Omental fat pad (tissue), 4 donors: ENCODE measurements around the gene MTMR4. TPM values are rescaled to one million over a fixed set of nuclear protein-coding genes. Genes with fewer than 3 reads are reported as not detected.
"Not testable (repeated sequence)": the region's sequence is repeated elsewhere in the genome, so short reads cannot be mapped to it uniquely, and the experiment has no call there.

Experiments
- ATAC-seq: fragments of 150-250 bp; one replicate; pipeline ENCODE4 v1.9.1; 2016; ENCODE audit warnings: mild to moderate bottlenecking, moderate library complexity; ENCODE audit not compliant: low FRiP score
- DNase-seq: peaks from one replicate; pipeline ENCODE4 v3.0.0-alpha.2; 2019; ENCODE audit warnings: low spot score
- total RNA-seq, 4 donors: library from RNA; depleted of rRNA; stranded (reverse); fragments of >200 nt; gene quantifications; one replicate each; pipeline ENCODE4 v1.1.0, GENCODE V29; 2016
- TF ChIP-seq, protein P1 (sequence below), 3 donors: fragments of 450-650 bp; IDR thresholded peaks; one replicate each; pipeline ENCODE4 v1.5.1; 2016 to 2017; ENCODE audit warnings: antibody characterized with exemption in 3 of 3, mild to moderate bottlenecking in 3 of 3, moderate library complexity in 2 of 3

MTMR4 gene
- total RNA-seq, 4 donors from 2014 or later, result 24.3 to 40.1 (median 32.3) TPM

DNA sequence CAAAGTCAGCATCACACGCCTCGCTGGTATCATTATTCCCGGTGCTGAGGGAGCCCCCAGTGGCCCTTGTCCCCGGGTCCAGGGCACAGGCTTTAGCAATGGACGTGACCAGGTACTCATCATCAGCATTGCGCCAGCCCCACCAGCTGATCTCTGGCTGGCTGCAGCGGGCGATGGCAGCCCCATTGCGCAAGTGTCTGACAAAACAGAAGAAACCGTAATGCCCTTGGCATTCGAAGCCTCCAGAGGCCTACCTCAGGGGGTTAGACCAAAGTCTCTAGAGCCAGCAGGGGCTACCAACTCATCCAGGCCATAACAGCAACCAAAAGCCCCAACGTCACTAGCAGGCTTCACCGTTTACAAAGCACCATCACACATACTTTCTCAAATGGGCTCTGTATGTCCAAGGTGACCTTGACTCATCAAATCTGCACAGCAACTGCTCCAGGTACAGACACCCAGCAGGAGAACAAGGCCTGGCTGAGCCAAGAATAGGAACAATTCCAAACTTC, 7.3 kb downstream of the MTMR4 start:
- ATAC-seq (no peak), DNase-seq (no peak)
- TF ChIP-seq, protein P1, sequence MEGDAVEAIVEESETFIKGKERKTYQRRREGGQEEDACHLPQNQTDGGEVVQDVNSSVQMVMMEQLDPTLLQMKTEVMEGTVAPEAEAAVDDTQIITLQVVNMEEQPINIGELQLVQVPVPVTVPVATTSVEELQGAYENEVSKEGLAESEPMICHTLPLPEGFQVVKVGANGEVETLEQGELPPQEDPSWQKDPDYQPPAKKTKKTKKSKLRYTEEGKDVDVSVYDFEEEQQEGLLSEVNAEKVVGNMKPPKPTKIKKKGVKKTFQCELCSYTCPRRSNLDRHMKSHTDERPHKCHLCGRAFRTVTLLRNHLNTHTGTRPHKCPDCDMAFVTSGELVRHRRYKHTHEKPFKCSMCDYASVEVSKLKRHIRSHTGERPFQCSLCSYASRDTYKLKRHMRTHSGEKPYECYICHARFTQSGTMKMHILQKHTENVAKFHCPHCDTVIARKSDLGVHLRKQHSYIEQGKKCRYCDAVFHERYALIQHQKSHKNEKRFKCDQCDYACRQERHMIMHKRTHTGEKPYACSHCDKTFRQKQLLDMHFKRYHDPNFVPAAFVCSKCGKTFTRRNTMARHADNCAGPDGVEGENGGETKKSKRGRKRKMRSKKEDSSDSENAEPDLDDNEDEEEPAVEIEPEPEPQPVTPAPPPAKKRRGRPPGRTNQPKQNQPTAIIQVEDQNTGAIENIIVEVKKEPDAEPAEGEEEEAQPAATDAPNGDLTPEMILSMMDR (IDR thresholded peaks at IDR 0.05), result no peak

DNA sequence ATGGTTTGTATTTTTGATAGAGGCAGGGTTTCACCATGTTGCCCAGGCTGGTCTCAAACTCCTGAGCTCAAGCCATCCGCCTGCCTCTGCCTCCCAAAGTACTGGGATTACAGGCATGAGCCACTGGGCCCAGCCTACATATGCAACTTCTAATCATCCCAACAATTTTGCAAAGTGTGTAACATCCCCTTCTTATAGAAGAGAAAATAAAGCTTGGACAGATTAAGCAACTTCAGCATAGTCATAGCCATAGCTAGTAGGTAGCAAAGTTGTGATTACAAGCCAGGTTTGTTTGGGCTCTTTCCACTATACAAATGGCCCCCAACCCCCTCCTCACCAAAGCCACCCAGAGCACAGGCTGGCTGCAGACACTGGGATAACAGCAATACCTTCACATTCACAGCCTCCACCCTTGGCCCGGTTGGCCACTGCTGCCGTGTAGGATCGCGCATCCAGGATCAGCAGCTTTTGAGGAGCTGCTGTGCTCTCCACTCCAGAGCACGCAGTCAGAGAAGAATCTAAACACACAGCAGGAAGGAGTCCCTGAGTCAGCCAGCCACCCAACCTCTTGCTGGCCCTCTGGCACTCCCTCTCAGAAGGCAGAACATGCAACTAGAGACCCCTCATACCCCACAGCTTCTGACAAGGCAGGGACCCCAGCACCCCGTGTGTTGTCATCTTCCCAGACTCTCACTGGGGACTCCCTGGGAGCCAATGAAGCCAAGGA, 7.9 kb downstream of the MTMR4 start:
- no peak for ATAC-seq
- no peak for DNase-seq
- TF ChIP-seq, protein P1 (IDR thresholded peaks at IDR 0.05), result no peak

DNA sequence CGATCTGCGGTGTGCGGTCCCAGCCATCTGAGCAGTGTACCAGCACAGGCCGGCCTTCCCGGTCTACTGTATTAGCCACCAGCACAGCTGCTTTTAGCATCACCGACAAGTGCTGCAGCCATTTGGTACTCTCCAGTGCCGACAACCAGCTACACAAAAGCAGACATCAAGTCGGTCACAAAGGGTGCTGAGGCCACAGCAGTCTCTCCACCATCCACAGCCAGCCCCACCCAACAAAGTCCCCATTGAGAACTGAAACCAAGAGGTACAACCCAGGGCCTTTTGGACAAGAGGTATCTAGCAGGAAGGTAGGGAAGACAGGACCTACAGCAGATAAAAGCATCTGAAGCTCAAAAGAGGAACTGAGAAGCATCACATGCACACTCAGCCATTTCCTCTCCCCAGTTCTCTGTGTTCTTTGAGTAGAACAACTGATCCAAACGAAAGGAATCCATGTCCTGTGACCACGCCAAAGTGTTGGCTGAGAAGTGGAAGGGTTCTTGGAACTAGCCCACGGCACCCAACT, 9.5 kb downstream of the MTMR4 start:
- TF ChIP-seq, protein P1 (IDR thresholded peaks at IDR 0.05), result no peak
- ATAC-seq (no peak), DNase-seq (no peak)

DNA sequence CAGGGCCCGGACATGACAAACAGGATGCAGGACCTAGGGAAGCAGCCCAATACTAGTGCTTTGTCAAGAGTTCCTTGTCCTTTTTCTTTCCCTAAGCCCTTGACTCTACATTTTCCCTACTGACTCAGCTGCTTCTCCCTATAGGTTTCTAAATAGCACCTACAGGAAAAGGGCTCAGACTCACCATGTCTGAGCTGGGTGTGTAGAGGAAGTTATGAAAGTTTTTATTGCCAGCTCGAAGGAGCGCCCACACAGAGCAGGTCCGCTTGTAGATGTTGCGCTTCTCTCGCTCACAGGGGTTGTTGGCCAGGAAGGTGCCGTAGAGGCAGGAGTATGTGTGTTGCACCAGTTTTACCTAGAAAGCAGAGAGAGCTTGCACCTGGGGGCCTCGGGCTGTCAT, 10.6 kb downstream of the MTMR4 start:
- no peak for ATAC-seq
- no peak for DNase-seq
- TF ChIP-seq, protein P1 (IDR thresholded peaks at IDR 0.05), result no peak

DNA sequence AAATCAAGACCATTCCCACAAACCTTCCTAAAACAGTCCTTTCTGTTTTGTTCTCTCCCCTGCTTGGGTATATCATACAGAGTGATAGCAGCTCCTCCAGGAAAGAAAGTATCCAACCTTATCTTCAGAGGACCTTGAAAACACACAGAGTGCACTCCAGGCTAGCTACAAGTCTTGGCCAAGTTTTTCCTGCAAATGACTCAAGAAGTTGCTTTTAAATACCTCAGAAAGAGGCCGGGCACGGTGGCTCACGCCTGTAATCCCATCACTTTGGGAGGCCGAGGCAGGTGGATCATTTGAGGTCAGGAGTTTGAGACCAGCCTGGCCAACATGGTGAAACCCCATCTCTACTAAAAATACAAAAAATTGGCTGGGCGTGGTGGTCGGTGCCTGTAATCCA, 11.3 kb downstream of the MTMR4 start:
- not testable (repeated sequence) for ATAC-seq, DNase-seq

DNA sequence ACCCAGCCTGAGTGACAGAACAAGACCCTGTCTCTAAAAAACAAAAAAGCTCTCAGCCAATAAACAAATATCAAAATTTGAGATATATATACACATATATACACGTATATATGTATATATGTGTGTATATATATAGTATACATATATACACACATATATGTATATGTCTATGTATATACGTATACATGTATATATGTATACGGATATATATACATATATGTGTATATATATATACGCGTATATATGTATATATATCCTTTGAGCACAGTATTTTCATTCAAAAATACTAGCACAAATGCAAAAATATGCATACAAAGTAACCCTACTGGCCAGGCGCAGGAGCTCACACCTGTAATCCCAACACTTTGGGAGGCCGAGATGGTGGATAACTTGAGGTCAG, 13.0 kb downstream of the MTMR4 start:
- ATAC-seq (no peak), DNase-seq (no peak)
- TF ChIP-seq, protein P1 (IDR thresholded peaks at IDR 0.05), result no peak

DNA sequence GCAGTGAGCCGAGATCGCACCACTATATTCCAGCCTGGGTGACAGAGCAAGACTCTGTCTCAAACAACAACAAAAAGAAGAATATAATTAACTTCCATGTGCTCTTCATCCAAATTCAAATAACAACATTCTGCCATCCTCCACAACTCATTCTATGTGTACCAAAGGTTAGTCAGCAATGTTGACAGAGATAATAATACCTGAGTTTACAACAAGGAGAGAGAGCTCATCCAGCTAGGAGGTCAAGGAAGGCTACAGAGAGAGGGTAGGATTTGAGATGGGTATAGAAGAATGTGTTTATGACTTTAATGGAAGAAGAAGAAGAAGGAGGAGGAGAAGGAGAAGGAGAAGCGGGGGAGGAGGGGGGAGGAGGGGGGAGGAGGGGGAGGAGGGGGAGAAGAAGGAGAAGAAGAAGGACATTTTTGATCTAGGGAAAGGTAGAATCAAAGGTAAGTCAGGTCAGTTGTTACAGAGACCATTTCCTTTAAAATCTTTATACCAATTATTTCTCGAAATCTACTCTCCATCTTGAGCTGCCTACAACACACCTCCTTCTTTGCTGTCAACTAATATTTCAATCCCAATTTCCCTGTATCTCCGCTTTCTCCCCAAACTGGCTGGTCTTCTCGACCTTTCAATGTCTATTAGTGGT, 16.1 kb downstream of the MTMR4 start:
- TF ChIP-seq, protein P1 (IDR thresholded peaks at IDR 0.05), result no peak
- ATAC-seq, result no peak
- DNase-seq, result no peak
